SK-N-SH (cell line): Measurements from ENCODE around the gene SOBP. TPM values are rescaled to one million over a fixed set of nuclear protein-coding genes. Genes with fewer than 3 reads are reported as not detected.

Experiments used
- CTCF ChIA-PET: fragments of 300-600, 350-600 bp; formaldehyde crosslinking; extraction: SDS; loops from one replicate; lab custom pipeline; 2021; lab: Yijun Ruan, JAX
- POLR2A ChIA-PET: fragments of 350-600 bp; sonication (Branson Sonifier 250); formaldehyde crosslinking; extraction: SDS; loops from one replicate; lab custom pipeline; 2020; ENCODE audit warnings: antibody characterized with exemption, inconsistent platforms; lab: Yijun Ruan, JAX
- DNase-seq: peaks from one replicate; pipeline ENCODE4 v3.0.0; 2012
- H2AFZ ChIP-seq: fragments of 200-600 bp; sonication (generic); 2 replicates; pipeline ENCODE4 v1.8.1; 2016; ENCODE audit warnings: antibody characterized with exemption, mild to moderate bottlenecking, low read depth
- H3F3A ChIP-seq: fragments of 200-600 bp; sonication (generic); replicated peaks from 2 replicates; pipeline ENCODE3; 2016; ENCODE audit warnings: antibody characterized with exemption, mild to moderate bottlenecking; ENCODE audit not compliant: insufficient read depth
- H3K27ac ChIP-seq, 2 experiments: fragments of 200-500 bp in 1 of 2; fragments of 200-600 bp in 1 of 2; sonication (Bioruptor generic) in 1 of 2; sonication (generic), shearing (Covaris generic) in 1 of 2; 2 replicates each; pipeline versions ENCODE4 v1.5.1 to v1.6.1; 2014 to 2016; ENCODE audit warnings: low read depth in 2 of 2, inconsistent platforms in 1 of 2, low read length in 1 of 2, mild to moderate bottlenecking in 1 of 2, mixed read lengths in 1 of 2
- H3K27me3 ChIP-seq: fragments of 200-600 bp; sonication (generic), shearing (Covaris generic); 2 replicates; pipeline ENCODE4 v1.6.1; 2016; ENCODE audit warnings: mixed run types; ENCODE audit not compliant: insufficient read depth
- H3K36me3 ChIP-seq, 2 experiments: fragments of 200-500 bp in 1 of 2; fragments of 200-600 bp in 1 of 2; sonication (Bioruptor generic) in 1 of 2; sonication (generic) in 1 of 2; replicated peaks in 1 of 2; 2 replicates each; pipeline versions ENCODE3 to v1.5.1; 2014 to 2016; ENCODE audit warnings: low read length in 1 of 2, mild to moderate bottlenecking in 1 of 2; ENCODE audit not compliant: insufficient read depth in 2 of 2, control insufficient read depth in 1 of 2
- H3K4me1 ChIP-seq, 2 experiments: fragments of 200-500 bp in 1 of 2; fragments of 200-600 bp in 1 of 2; sonication (Bioruptor generic) in 1 of 2; sonication (generic), shearing (Covaris generic) in 1 of 2; 2 replicates each; pipeline versions ENCODE4 v1.5.1 to v1.6.1; 2014 to 2016; ENCODE audit warnings: low read depth in 1 of 2, low read length in 1 of 2, mixed run types in 1 of 2; ENCODE audit not compliant: insufficient read depth in 2 of 2, control insufficient read depth in 1 of 2
- H3K4me2 ChIP-seq: fragments of 200-600 bp; sonication (generic), shearing (Covaris generic); 2 replicates; pipeline ENCODE4 v1.6.1; 2017; ENCODE audit warnings: mixed run types
- H3K4me3 ChIP-seq, 2 experiments: fragments of 200-500 bp in 1 of 2; fragments of 200-600 bp in 1 of 2; sonication (Bioruptor generic) in 1 of 2; sonication (generic), shearing (Covaris generic) in 1 of 2; 2 replicates each; pipeline versions ENCODE4 v1.5.1 to v1.8.1; 2014 to 2016; ENCODE audit warnings: low read depth in 2 of 2, inconsistent platforms in 1 of 2, low read length in 1 of 2, mild to moderate bottlenecking in 1 of 2, mixed read lengths in 1 of 2, moderate library complexity in 1 of 2
- H3K79me2 ChIP-seq: fragments of 200-600 bp; sonication (generic); 2 replicates; pipeline ENCODE4 v1.8.1; 2017; ENCODE audit warnings: mild to moderate bottlenecking; ENCODE audit not compliant: insufficient read depth
- H3K9ac ChIP-seq: fragments of 200-600 bp; sonication (generic); 2 replicates; pipeline ENCODE4 v1.6.1; 2017; ENCODE audit warnings: mixed run types
- H3K9me2 ChIP-seq: fragments of 200-600 bp; sonication (generic); 2 replicates; pipeline ENCODE4 v1.6.1; 2017; ENCODE audit warnings: mixed run types
- H3K9me3 ChIP-seq: fragments of 200-600 bp; sonication (generic); 2 replicates; pipeline ENCODE4 v1.6.1; 2017; ENCODE audit warnings: mixed run types, mild to moderate bottlenecking, moderate library complexity
- H4K20me1 ChIP-seq: fragments of 200-600 bp; sonication (generic); 2 replicates; pipeline ENCODE4 v1.6.1; 2017; ENCODE audit warnings: mild to moderate bottlenecking, mixed run types; ENCODE audit not compliant: insufficient read depth
- ELF1 ChIP-seq: IDR thresholded peaks from 2 replicates; pipeline ENCODE4 v1.4.0; 2012
- FOSL2 ChIP-seq: IDR thresholded peaks from 2 replicates; pipeline ENCODE4 v1.4.0; 2012; ENCODE audit warnings: low read depth, mild to moderate bottlenecking, moderate library complexity, borderline replicate concordance
- FOXM1 ChIP-seq: IDR thresholded peaks from 2 replicates; pipeline ENCODE4 v1.4.0; 2012; ENCODE audit warnings: low read depth, mild to moderate bottlenecking
- GATA2 ChIP-seq: sonication (generic); formaldehyde crosslinking; IDR thresholded peaks from 2 replicates; pipeline ENCODE4 v1.5.0; 2020; ENCODE audit warnings: mild to moderate bottlenecking, missing genetic modification reagents
- IRF3 ChIP-seq: fragments of 150-350 bp; IDR thresholded peaks from 2 replicates; pipeline ENCODE4 v1.6.1; 2016; ENCODE audit warnings: mild to moderate bottlenecking, low read depth, low read length
- JUND ChIP-seq: IDR thresholded peaks from 2 replicates; pipeline ENCODE4 v1.4.0; 2012
- MAX ChIP-seq: IDR thresholded peaks from 2 replicates; pipeline ENCODE4 v1.4.0; 2012; ENCODE audit warnings: low read depth
- MEF2A ChIP-seq: IDR thresholded peaks from 2 replicates; pipeline ENCODE4 v1.4.0; 2012; ENCODE audit warnings: low read depth, borderline replicate concordance
- NRF1 ChIP-seq: IDR thresholded peaks from 2 replicates; pipeline ENCODE4 v1.6.1; 2012; ENCODE audit warnings: low read depth, mild to moderate bottlenecking, low read length
- SIN3A ChIP-seq: IDR thresholded peaks from 2 replicates; pipeline ENCODE4 v1.6.1; 2012; ENCODE audit warnings: low read depth, mild to moderate bottlenecking, low read length, moderate library complexity, borderline replicate concordance
- TAF1 ChIP-seq: IDR thresholded peaks from 2 replicates; pipeline ENCODE4 v1.6.1; 2012; ENCODE audit warnings: low read depth, mild to moderate bottlenecking, low read length, moderate library complexity, borderline replicate concordance
- TEAD4 ChIP-seq: IDR thresholded peaks from 2 replicates; pipeline ENCODE4 v1.4.0; 2012; ENCODE audit warnings: mild to moderate bottlenecking, borderline replicate concordance; ENCODE audit not compliant: insufficient read depth
- YY1 ChIP-seq: IDR thresholded peaks from 2 replicates; pipeline ENCODE4 v1.4.0; 2012; ENCODE audit warnings: low read depth, mild to moderate bottlenecking
- ZBTB33 ChIP-seq: IDR thresholded peaks from 2 replicates; pipeline ENCODE4 v1.4.0; 2012; ENCODE audit warnings: low read depth, borderline replicate concordance
- WGBS: methylation state at CpG from one replicate; pipeline ENCODE4 v1.1.6; 2017; ENCODE audit warnings: low lambda C conversion rate; 5-methylcytosine and 5-hydroxymethylcytosine counted together
- polyA plus RNA-seq, 3 experiments: library from polyadenylated mRNA; depleted of rRNA; stranded (reverse); fragments of >200 nt; gene quantifications; 2 replicates each; pipeline ENCODE4 v1.2.3, GENCODE V29; 2012

The SOBP gene
- polyA plus RNA-seq, 1 of the 3 experiments (the other 2 are of a cell fraction) = 0.61 TPM

DNA sequence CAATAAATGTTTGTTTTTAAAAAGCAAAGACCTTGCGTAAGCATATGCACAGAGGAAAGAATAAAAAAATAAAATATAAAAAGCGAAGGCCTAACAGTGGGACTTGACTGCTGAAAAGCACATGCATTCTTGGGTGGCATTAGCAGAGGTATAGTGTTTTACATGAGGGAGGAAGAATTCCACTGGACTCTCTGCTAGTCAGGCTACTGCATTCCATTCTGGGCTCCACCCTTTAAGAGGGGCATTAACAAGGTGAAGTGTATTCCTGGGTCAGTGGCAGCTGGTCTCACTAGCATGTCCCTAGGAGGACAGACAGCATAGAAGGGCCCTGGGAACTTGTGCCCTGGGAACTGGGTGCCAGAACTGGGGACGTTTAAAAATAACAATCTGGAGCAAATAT lies 134.1 kb downstream of the SOBP start:
- Histone ChIP-seq H3F3A (no peaks in the 10 kb centered on the region), H3K9me2 (no peaks in the 10 kb centered on the region), H2AFZ (no peak overlapping the region), H4K20me1 (no peaks in the 10 kb centered on the region), H3K4me2 (no peak overlapping the region), H3K36me3 (no peaks in the 10 kb centered on the region), H3K9me3 (no peaks in the 10 kb centered on the region), H3K9ac (no peak overlapping the region), H3K4me1 (peaks cover 0 to 60% of the 10 kb centered on the region in 2 experiments; a peak in 2 of 4 replicates), H3K27me3 (no peaks in the 10 kb centered on the region), H3K27ac (peak overlapping the region in 1 of 2 experiments; percentile 71; a peak in 1 of 4 replicates), H3K79me2 (no peaks in the 10 kb centered on the region), H3K4me3 (no peak overlapping the region)
- POLR2A ChIA-PET = no interaction called here
- CTCF ChIA-PET = interaction anchor here (1.3 kb wide), 2 partner anchors 71 to 135 kb away, joined by 3 read pairs; no protein-coding TSS in a partner anchor
- no peak for TF ChIP-seq ZBTB33
- no peak for TF ChIP-seq GATA2
- DNase-seq = no peak
- 84% methylated on average over 3 of the region's 3 CpGs for WGBS

- Histone ChIP-seq H3K27ac (peak overlapping the region in 1 of 2 experiments; percentile 71; a peak in 1 of 4 replicates), H4K20me1 (no peaks in the 10 kb centered on the region), H3K4me2 (no peak overlapping the region), H3K9me2 (no peaks in the 10 kb centered on the region), H3F3A (no peaks in the 10 kb centered on the region), H3K36me3 (no peaks in the 10 kb centered on the region), H3K4me1 (peaks cover 0 to 65% of the 10 kb centered on the region in 2 experiments; a peak in 2 of 4 replicates), H3K27me3 (no peaks in the 10 kb centered on the region), H3K9me3 (no peaks in the 10 kb centered on the region), H3K79me2 (no peaks in the 10 kb centered on the region), H3K4me3 (no peak overlapping the region), H3K9ac (no peak overlapping the region), H2AFZ (no peak overlapping the region)
- DNase-seq = no peak
- ChIA-PET CTCF (interaction anchor here (1.3 to 2.6 kb wide), 2 partner anchors 9 to 72 kb away, joined by 3 to 12 read pairs; no protein-coding TSS in a partner anchor), POLR2A (no interaction called here)
- TF ChIP-seq ELF1 (no peak), NRF1 (no peak), MAX (no peak), ZBTB33 (no peak), FOSL2 (peak; percentile 7; the same call in 1 of the 2 replicates), TEAD4 (no peak), TAF1 (no peak), FOXM1 (no peak), MEF2A (no peak), JUND (0 out of 2 replicates have a peak, but pooled peaks have one; percentile 11), YY1 (no peak), SIN3A (no peak), IRF3 (no peak)
- 88% methylated on average over 1 of the region's 1 CpG for WGBS
Observed at GRCh38 chr6:107624541-107624940, 134.6 kb downstream of the SOBP start.
